ENCODE results near the gene ARHGEF4.

Gene ARHGEF4

DNA sequence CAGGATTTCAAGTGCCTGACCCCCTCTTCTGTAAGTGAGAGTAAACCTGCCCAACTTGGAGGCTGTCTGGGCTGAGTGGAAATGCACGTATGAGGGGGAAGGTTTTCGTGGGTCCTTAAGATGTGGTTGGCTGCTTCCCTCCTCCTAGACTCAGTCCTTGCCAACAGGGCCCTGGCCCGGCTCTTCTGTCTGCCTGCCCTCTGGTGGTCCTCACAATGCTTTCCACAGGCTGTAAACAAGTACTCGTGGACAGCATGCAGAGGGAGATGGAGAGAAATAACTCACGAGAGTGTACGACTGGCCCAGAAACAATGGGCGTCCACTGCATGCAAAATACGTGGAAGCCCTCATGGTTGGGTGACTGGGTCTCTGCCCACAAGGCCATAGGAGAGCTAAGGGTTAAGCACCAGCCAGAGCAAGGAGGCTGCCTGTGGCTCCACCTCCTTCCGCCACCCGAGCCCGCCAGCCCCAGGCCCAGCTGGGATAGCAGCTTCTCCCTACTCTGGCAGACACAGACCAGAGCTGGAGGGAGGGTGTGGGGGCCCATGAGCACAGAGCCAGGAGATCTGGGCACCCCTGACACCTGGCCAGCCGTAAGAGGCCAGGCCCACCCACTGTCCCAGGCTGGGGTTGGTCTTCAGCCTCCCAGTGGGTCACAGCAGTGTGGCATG is 17.0 kb upstream of the ARHGEF4 start:
- DNase-seq (ENCODE audit: low spot score): no peak

DNA sequence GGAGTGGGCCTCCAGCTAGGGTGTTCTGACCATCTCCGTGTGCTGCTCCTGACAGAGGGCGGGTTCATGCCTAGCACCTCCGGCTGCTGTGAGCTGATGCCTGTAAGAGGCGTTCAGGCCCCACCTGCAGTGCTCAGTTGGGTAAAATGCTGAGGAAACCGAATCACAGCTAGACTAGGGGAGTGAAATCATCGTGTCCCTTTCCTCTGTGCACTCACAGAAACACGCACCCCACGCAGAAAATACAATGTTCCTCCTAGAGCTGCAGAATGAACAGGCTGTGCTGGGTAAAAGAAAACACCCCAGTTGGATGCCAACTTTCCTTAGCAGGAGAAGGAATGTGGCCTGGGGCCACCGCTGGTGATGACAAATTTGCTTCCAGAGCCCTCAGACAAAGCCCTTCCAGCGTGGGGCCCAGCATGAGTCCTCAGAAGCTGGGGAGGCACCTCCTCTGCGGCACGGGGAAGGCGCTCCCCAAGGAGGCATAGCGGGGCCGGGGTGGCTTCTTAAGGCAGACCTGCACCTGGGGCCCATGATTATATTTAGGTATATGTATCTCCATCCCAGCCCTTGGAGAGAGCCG is 16.3 kb upstream of the ARHGEF4 start:
- DNase-seq (ENCODE audit: low spot score): no peak

DNA sequence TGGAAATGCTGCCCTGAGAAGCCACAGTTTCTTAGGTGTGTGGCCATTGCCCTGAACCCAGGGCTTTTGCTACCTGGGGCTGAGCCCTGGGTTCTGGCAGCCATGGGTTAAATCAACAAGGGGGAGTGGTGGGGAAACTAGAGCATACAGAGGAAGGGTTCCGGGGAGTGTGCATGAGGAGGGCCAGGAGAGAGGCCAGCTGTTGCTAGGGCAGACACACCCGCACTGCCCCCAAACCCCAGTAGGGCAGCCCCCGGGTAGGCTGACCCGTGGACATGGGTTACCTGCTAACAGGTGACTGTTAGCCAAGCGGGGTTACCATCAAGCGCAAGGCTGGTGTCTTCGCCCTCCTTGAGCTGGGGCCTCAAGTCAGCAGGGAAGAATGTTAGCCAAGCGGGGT is 14.8 kb upstream of the ARHGEF4 start:
- DNase-seq (ENCODE audit: low spot score): no peak

DNA sequence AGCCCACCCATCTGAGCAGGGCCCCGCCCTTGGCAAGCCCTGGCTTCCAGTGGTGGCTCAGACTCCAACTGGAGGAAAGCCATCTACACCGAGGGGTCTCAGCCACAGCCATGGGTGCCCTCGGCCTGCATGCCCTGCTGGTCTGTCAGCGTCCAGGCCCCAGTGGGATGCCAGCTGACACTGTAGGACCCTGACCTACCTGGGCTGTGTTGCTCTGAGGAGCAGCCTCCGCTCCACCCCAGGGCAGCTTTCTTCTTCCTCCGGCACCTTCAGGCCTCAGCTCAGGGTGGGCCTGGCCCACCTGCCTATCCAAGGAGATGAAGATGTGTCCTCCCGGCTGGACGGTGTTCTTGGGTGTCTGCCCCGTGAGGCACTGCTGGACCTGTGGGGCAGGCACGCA is 13.9 kb upstream of the ARHGEF4 start:
- no peak for DNase-seq (ENCODE audit: low spot score)

DNA sequence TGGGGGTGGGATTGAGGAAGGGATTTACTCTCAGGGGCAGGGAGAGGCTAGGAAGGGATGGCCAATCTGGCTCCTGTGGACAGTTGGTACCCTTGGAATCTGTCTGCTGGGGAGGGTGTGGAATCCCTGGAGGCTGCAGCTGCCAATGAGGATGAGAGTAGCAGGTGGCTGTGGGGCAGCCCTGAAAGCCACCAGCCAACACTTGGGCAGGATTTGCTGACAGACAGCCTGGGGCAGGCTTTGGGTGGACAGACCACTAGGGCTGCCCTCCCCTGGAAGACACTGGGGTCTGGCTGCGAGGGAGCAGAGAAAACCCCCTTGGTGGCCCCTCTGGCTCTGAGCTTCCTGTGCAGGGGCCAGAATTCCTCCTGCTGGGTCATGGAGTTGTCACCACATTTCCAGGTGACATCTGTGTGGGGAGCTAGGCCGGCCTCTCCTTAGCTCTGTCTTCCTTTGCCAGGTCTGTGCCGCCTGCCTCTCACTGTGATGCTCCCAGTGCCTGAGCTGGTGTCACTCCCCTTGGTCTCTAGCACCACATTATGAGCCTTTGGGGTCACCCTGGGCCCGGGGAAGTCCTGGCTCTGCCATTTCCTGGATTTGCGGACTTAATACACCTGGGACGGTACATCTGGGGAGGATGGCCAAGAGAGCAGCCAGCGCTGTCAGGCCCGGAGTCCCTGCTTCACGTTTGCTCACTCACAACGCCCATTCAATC is 13.4 kb upstream of the ARHGEF4 start:
- DNase-seq (ENCODE audit: low spot score): no peak

DNA sequence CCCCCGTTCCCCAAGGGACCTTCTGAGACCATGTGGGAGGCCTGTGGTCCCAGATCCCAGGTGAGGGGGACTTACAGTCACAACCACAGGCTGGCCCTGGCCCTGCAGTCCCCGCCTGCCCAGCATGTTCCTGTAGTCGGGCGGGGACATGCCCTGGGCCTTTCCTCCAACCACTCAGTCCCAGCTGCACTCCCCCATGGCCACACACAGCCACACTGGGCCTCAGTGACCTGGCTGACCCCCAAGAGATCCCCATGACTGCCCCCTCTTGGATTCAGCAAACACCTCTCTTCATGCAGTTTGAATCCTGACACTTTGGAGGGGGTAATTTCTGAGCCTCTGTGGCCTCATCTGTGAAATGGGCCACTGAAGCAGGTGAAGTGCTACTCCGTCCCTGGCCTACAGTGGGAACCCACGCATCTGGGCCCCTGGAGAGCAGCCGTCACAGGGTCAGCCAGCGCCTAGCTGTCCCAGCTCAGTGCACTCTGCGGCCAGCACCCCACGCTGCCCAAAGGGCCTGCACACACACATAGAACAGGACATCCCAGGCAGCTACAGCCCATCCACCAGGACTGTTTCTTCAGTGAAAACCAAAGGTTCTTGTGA is 12.7 kb upstream of the ARHGEF4 start:
- no peak for DNase-seq (ENCODE audit: low spot score)

DNA sequence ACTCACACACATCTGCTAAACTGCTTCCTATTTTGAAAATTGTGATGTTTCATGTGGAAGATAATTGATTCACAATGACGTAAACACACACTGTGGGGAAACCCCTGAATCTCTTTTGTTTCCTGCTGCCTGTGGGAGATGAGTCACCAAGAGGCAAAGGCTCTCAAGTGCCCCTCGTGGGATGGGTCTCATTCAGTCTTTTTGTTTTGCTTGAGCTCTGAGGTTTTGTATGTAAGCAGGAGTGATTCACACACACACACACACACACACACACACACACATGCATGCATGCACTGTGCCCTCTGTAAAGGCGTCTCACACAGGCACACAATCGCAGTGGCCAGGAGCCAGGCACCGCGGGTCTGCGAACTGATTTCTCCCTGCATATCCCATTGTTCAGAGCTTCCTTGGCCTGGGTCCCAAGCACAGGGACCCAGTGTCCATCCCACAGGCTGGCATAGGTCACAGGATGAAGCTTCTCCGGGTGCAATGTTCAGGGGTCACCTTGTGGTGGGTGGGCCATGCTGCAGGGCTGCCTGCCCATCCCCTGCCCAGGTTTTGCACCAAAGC is 12.1 kb upstream of the ARHGEF4 start:
- DNase-seq (ENCODE audit: low spot score): no peak

DNA sequence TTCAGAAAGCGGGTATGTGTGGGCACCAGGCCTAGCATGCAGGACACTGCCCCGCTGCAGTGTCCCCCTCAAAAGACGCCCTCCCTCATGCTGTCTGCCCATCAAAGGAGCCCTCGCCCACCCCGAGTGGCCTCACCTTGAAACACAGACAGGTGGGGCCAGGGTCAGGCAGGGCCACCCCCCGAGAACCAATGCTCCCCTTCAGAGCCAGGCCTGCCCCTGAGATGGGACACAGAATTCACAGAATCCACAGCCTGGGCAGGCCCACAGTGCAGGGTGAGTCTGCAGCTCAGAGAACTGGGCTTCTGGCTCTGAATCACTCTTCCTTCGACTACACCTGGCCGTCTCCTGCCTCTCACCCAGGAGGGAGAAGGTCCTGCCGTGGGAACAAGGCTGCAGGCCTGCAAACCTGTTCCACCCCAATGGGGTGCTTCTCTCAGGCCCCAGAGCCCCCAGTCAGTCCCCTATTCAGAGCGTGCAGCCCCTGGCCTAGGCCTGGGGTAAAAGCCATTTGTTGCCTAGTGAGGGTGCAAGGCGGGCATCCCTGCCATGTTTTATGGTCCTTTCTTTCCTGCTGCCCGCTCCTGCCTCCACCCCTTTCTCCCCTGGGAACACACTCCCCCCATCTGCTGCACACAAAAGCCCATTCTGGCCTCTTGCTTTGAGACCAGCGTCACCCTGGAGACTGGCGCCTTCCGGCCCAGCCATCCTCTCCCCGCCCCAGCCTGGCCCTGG is 11.3 kb upstream of the ARHGEF4 start:
- no peak for DNase-seq (ENCODE audit: low spot score)

DNA sequence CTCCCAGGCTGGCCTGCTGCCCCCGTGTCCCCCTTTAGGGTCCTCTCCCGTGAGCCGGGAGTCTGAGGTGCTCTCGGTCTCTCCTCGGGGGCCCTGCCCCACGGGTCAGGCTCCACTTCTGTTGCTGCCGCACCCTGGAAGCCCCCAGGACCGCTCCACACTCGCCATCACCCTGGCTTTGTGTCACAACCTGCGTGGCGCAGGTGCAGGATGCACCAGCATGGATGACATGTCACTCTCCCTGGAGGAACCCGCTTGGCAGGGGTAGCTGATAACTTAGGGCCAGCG is 10.8 kb upstream of the ARHGEF4 start:
- DNase-seq (ENCODE audit: low spot score): no peak

DNA sequence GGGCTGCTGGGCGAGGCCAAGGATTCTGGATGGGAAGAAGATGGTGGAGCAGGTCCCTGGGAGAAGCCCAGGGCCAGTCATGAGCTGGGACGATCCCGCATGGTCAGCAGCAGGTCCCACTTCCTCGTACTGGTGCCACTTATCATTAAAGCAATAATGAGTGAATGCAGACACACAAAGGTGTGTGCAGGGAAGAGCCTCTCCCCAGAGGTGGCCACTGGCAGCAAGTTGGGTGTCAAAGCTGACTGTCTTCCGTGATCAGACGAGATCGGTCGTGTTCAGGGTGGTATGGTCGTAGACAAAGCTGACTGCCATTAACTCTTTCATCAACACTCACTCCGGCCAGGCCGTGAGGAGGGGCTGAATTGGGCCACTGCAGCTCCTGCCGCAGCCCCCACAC is 10.3 kb upstream of the ARHGEF4 start:
- no peak for DNase-seq (ENCODE audit: low spot score)

DNA sequence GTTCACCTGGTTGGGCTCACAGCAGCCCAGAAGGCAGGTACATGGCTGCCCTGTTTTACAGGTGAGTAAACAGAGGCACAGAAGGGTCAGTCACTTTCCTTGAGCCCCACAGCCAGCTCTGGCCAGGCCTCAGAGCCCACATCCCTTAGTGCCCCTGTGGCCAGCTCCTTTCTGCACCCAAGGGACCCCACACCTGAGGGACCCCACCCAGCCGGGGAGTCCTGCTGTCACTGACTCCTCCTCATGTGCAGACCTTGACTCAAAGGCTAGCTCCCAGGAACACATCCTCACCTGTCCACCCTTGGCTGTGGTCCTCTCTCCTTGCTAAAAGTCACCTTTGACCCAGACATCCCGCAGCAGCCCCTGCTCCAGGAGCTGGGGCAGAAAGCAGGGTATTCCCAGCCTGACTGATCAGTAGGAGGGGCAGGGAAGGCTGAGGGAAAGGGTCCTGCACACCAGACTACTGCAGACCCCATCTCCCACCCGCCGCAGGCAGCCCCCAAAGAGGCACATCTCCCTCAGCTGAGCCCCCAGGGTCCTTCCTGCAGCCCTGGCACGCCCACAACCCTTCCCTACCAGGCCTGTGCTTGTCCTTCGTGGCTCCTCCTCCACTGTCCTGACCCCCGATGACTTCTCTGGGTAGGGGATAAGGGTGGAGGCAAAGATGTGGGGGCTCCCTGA is 9.8 kb upstream of the ARHGEF4 start:
- DNase-seq (ENCODE audit: low spot score): no peak

DNA sequence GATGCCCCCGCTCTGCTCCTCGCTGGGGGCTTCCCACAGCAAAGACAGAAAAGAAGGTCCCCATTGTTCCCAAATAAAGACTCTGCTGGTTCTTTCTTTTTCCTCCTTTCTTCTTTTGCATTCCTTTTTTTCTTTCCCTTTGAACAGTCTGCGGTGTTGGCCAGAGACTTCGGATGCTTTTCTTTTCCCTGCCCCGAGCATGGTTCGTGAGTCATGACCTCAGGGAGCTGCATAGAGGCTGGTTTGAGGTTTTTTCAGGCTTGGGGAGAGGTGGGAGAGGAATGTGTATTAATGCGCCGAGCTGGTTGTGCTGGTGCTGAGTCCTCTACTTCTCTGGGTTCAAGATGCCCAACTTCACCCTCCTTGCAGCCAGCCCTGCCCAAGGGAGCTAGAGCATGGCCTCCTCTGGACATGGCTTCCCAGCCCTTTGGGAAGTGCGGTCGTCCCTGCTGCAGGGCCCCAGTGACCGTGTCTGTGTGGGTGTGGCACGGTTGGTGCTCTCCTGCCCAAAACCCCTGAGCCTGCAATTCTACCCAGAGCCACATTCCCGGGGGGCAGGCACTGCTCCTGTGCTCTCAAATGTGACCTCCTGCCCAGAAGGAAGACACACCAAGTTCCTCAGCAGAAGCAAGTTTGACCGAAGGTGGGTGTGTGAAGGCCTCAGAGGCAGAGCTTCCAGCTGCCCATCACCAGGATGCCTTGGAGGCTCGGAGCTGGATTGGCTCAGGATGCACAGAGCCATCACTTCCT is 9.0 kb upstream of the ARHGEF4 start:
- DNase-seq (ENCODE audit: low spot score): no peak

DNA sequence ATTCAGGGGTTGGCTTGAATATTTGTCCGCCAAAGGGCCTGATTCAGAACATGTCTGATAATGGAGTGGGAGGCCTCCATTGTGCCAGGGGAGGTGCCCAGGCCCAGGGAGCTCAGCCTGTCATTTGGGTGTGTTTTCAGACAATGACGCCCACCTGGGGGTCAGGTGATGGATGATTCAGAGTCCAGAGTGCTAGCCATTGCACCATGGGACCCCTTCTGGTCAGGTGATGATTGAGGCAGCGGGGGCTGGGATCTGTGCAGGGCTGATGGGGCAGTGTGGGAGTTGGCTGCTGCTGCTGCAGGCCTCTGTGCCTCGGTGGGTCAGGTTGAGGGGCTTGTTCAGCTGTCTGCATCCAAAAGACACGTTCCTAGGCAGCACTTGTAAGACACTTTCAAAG is 8.3 kb upstream of the ARHGEF4 start:
- DNase-seq (ENCODE audit: low spot score): no peak

DNA sequence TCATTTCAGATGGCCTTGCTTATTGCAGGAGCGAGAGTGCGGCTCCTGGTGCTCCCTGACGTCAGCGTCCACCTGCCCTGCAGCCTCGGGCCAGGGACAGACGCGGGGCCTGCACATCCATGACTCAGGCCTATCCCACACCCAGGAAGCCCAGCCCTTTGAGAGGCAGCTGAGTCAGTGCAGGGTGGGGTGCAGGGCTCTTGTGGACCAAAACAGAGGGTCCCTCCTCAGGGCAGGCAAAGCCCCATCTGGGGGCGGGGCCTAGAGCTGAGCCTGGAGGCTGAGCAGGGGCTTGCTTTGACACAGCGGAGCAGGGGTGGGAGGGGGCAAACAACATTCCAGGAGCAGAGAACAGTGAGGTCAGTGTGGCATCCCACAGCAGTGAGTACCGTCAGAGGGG is 7.7 kb upstream of the ARHGEF4 start:
- DNase-seq (ENCODE audit: low spot score): no peak

DNA sequence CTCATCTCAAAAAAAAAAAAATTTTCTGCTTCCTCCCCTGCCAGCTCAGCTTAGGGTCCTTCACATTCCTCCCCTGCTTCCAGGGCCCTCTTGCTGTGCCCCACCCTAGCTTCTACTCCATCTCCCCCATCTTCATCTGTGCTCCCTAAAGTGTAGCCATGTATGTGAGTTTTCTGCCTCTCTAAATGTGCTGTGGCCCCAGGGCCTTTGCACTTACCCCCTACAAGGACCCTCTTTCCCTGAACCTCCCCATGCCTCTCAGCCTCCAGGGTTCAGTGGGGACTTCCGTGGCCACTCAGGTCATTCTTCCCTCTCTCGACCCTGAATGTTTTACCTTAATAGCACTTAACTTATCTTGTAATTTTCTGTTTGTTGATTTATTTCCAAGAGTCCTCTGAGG is 6.2 kb upstream of the ARHGEF4 start:
- no peak for DNase-seq (ENCODE audit: low spot score)

DNA sequence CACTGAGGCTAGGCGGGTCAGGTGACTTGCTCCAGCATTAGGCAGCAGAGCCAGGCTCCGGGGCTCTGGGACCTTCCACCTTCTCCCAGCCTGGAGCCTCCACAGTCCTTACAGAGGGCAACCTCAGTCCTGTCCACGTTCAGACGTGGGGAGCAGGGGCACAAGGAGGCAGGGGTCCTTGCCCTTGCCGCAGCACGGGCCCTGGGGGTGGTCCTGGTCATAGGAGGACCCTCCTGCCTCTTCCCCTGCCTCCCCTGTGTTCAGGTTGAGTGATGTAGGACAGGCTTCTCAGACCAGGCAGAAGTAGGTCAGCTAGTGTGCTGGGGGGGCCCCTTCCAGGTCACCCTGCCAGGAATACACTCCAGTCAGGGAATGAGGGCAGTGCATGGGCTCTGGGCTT is 5.4 kb upstream of the ARHGEF4 start:
- DNase-seq (ENCODE audit: low spot score): no peak

DNA sequence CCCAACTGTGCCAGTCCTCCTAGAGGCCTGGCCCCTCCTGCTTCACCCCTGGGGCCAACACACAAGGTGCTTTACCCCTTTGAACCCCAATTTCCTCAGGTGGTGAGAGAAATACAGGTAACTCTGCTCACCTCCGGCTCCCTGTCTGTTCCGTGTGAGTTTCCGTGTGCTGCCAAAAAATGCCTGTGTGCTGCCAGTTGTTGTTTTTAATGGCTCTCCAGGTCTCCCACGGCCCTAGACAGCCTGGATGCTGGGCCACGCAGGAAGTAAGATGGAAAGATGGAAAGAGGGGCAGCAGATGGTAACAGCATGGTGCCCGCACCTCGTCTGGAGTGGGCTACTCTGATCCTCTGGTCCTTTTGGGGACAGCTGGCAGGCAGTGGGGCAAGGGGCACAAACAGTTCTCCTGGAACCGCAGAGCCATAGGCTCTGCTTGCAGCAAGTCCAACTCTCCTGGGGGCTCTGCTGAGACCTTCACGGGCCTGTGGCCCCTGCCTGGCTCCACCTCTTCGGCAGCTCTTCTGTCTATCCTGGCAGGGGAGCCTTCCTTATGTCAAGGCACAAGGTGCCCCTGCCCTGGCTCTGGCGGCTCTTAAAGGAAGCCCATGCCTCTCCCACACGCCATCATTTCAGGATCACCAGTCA is 4.3 kb upstream of the ARHGEF4 start:
- DNase-seq (ENCODE audit: low spot score): no peak

DNA sequence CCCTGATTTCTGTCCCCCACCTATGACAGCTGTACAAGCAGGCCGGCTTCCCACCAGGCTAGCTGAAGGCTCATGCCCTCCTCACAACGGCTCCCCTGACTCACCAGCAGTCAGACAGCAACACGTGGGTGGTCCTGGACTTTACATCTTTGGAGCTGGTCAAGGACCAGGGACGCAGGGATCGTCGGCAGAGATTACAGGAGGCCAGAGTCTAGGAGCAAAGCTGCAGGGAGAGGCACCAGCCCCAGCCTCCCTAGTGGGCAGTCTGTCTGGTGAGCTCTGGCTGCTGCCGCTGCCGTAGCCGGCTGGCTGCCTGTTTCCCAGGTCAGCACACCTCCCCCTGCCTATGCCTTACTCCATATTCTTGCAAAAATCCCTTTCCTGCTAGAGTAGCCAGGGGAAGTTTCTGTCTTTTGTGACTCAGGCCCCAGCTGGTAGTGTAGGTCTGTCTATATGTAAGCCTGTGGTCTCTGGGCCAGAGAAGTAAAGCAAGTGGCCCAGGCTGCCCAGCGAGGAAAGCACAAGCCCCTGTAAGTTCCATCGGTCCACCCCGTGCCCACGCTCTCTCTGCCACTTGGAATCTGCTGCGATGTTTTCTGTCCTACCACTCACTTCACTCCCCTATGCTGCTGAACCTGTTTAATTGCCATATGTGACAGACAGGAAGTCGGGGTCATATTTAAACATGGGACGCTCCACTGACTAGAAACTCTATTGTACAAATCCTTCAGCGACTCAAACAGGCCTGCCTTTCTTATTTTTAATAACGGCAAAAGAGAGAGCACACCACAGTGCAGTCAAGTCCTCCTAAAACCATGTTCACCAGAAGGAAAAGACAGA is 2.4 kb upstream of the ARHGEF4 start:
- DNase-seq (ENCODE audit: low spot score): no peak

DNA sequence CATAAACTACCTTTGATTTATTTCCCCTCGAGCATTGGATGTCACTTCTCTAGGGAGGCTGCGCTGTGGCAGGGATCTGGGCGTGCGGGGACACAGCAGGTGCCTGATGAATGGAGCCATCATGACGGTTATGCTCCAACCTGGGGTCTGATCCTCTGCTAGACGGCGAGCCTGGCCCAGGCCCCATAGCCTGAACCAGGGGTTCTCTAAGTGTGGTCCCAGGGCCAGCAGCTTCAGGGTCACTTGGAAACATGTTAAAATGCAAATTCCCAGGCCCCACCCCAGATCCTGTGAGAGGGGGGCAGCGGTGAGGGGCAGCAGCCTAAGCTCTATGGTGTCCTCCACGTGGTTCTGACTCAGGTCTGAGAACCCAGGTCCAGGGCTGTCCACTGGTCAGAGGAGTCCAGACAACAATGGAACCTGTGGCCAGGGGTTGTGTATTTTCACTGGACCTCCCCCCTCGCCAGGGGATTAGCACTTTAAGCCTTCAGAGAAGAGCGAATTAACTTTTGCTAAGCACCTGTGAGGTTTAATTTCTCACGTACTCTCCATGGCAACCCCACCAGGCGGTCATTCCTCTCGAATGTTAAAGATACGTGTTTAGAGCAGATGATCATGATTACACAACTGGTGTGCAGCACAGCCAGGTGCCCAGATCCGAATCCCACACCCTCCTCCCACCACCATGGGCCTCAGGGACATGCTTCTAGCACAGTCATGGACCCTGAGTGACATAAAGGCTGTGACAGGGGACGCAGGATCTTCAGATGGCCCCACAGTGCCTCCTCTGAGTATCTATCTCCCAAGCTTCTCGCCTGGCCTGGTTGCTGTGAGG is 1.6 kb upstream of the ARHGEF4 start:
- DNase-seq (ENCODE audit: low spot score): no peak

All from HuH-7.5 (cell line).